DOHH2 (cell line): ENCODE results near the gene HOXA10.

Experiments
- H3F3A ChIP-seq: fragments of 200-600 bp; sonication (generic), shearing (Covaris generic); 2 replicates; pipeline ENCODE4 v1.6.0; 2016; ENCODE audit warnings: antibody characterized with exemption, mild to moderate bottlenecking; ENCODE audit not compliant: control insufficient read depth, insufficient read depth
- H3K27ac ChIP-seq: fragments of 200-600 bp; sonication (generic); 2 replicates; pipeline ENCODE4 v1.5.1; 2014; ENCODE audit warnings: low read depth, mild to moderate bottlenecking, low read length, moderate library complexity
- H3K27me3 ChIP-seq: fragments of 200-600 bp; sonication (generic); 2 replicates; pipeline ENCODE4 v1.6.1; 2014; ENCODE audit warnings: mild to moderate bottlenecking, low read length, mixed read lengths; ENCODE audit not compliant: control insufficient read depth
- H3K36me3 ChIP-seq: fragments of 200-600 bp; sonication (generic); 2 replicates; pipeline ENCODE4 v1.6.1; 2014; ENCODE audit warnings: mild to moderate bottlenecking, low read length, moderate library complexity, mixed read lengths; ENCODE audit not compliant: control insufficient read depth
- H3K4me1 ChIP-seq: fragments of 200-600 bp; sonication (generic); 2 replicates; pipeline ENCODE4 v1.6.1; 2014; ENCODE audit warnings: mild to moderate bottlenecking, low read length, mixed read lengths; ENCODE audit not compliant: control insufficient read depth
- H3K4me2 ChIP-seq: fragments of 200-600 bp; sonication (generic); 2 replicates; pipeline ENCODE4 v1.6.0; 2014; ENCODE audit warnings: mild to moderate bottlenecking, low read length, moderate library complexity
- H3K4me3 ChIP-seq: fragments of 200-600 bp; sonication (generic); 2 replicates; pipeline ENCODE4 v1.5.1; 2014; ENCODE audit warnings: mild to moderate bottlenecking, low read length, mixed read lengths
- H3K79me2 ChIP-seq: fragments of 200-600 bp; sonication (generic); 2 replicates; pipeline ENCODE4 v1.6.1; 2014; ENCODE audit warnings: mild to moderate bottlenecking, low read length, mixed read lengths; ENCODE audit not compliant: control insufficient read depth
- H3K9me2 ChIP-seq: fragments of 200-600 bp; sonication (generic); replicated peaks from 2 replicates; pipeline ENCODE4 v1.6.1; 2014; ENCODE audit warnings: mild to moderate bottlenecking, low read length, mixed read lengths; ENCODE audit not compliant: control insufficient read depth
- H3K9me3 ChIP-seq: fragments of 200-600 bp; sonication (generic); 2 replicates; pipeline ENCODE4 v1.6.1; 2014; ENCODE audit warnings: antibody characterized with exemption, low read length, mixed read lengths; ENCODE audit not compliant: control insufficient read depth, insufficient read depth
- H4K20me1 ChIP-seq: fragments of 200-600 bp; sonication (generic); 2 replicates; pipeline ENCODE4 v1.6.0; 2014; ENCODE audit warnings: low read depth, mild to moderate bottlenecking, antibody characterized with exemption, low read length, moderate library complexity; ENCODE audit not compliant: control insufficient read depth, insufficient read depth
- EZH2phosphoT487 ChIP-seq: fragments of 200-600 bp; sonication (generic); IDR thresholded peaks from 2 replicates; pipeline ENCODE4 v1.6.1; 2017; ENCODE audit warnings: borderline replicate concordance, mild to moderate bottlenecking, antibody characterized with exemption, low read length, moderate library complexity, mixed read lengths
- TF ChIP-seq, protein P1 (sequence below): fragments of 200-600 bp; sonication (generic); IDR thresholded peaks from one replicate; pipeline ENCODE4 v1.5.1; 2014; ENCODE audit warnings: antibody characterized with exemption, mild to moderate bottlenecking, low read depth, low read length; ENCODE audit not compliant: poor library complexity, severe bottlenecking

HOXA10 gene

DNA sequence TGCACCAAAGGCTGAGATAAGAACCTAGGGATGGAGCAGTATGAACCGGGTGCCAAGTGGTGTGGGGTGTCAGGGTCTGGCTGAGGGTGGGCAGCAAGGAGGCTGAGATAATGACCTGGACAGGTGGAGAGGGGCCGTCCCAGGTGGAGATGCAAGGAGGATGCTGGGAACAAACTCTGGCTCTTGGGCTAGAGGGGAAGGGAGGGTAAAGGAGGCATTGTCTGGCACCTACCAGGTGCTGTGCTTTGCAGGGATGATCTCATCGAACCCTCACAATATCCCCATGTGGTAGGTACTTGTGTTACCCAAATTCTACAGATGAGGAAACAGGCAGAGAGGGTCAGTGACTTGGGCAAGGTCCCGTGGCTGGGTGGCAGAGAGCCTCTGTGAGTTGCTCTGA lies 45.7 kb upstream of the HOXA10 start:
- H3K4me2 ChIP-seq = no peak overlapping the region
- H4K20me1 ChIP-seq = no peaks in the 10 kb centered on the region
- peaks cover 73% of the 10 kb centered on the region for H3K27me3 ChIP-seq
- no peaks in the 10 kb centered on the region for H3K79me2 ChIP-seq
- peaks cover 6% of the 10 kb centered on the region; the same call in 1 of the 2 replicates for H3K4me1 ChIP-seq
- H3K36me3 ChIP-seq = no peaks in the 10 kb centered on the region
- H3K4me3 ChIP-seq = no peak overlapping the region
- H3K27ac ChIP-seq = no peak overlapping the region
- no peaks in the 10 kb centered on the region for H3K9me2 ChIP-seq
- H3K9me3 ChIP-seq = no peaks in the 10 kb centered on the region
- TF ChIP-seq, protein P1, sequence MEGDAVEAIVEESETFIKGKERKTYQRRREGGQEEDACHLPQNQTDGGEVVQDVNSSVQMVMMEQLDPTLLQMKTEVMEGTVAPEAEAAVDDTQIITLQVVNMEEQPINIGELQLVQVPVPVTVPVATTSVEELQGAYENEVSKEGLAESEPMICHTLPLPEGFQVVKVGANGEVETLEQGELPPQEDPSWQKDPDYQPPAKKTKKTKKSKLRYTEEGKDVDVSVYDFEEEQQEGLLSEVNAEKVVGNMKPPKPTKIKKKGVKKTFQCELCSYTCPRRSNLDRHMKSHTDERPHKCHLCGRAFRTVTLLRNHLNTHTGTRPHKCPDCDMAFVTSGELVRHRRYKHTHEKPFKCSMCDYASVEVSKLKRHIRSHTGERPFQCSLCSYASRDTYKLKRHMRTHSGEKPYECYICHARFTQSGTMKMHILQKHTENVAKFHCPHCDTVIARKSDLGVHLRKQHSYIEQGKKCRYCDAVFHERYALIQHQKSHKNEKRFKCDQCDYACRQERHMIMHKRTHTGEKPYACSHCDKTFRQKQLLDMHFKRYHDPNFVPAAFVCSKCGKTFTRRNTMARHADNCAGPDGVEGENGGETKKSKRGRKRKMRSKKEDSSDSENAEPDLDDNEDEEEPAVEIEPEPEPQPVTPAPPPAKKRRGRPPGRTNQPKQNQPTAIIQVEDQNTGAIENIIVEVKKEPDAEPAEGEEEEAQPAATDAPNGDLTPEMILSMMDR = no peak
- no peak for TF ChIP-seq EZH2phosphoT487
- H3F3A ChIP-seq = no peaks in the 10 kb centered on the region

DNA sequence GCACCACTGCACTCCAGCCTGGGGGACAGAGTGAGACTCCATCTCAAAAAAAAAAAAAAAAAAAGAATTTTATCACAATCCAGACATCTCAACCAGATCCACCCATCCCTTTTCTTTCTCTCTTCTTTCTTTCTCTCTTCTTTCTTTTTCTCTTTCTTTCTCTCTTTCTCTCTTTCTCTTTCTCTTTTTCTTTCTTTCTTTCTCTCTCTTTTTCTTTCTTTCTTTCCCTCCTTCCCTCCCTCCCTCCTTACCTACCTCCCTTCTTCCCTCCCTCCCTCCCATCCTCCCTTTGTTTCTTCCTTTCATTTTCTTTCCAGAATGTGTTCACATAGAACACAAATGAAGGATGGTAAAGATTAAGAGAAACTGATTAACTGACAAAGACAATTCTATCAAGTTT lies 43.8 kb upstream of the HOXA10 start:
- Histone ChIP-seq H3K27ac (no peak overlapping the region), H3K9me2 (no peaks in the 10 kb centered on the region), H3F3A (no peaks in the 10 kb centered on the region), H3K79me2 (no peaks in the 10 kb centered on the region), H3K4me1 (peaks cover 6% of the 10 kb centered on the region; the same call in 1 of the 2 replicates), H3K9me3 (no peaks in the 10 kb centered on the region), H3K4me3 (no peak overlapping the region), H3K27me3 (peaks cover 64% of the 10 kb centered on the region), H3K4me2 (no peak overlapping the region), H3K36me3 (no peaks in the 10 kb centered on the region), H4K20me1 (no peaks in the 10 kb centered on the region)
- TF ChIP-seq, protein P1 = no peak
- TF ChIP-seq EZH2phosphoT487 = no peak

GRCh38 chr7:27215356-27215755 lies 41.2 kb upstream of the HOXA10 start:
- H3K27me3 ChIP-seq = peaks cover 60% of the 10 kb centered on the region

More at GRCh38 chr7:27215356-27215755, 41.2 kb upstream of the HOXA10 start:
- H3K4me1 ChIP-seq = peaks cover 6% of the 10 kb centered on the region
- no peaks in the 10 kb centered on the region for H3K79me2 ChIP-seq
- H3K4me2 ChIP-seq = no peak overlapping the region
- H3K27ac ChIP-seq = no peak overlapping the region
- no peak overlapping the region for H3K4me3 ChIP-seq
- no peak for TF ChIP-seq EZH2phosphoT487
- TF ChIP-seq, protein P1 = no peak
- peaks cover 5% of the 10 kb centered on the region; the same call in 1 of the 2 replicates for H4K20me1 ChIP-seq
- no peaks in the 10 kb centered on the region for H3K9me2 ChIP-seq
- H3K9me3 ChIP-seq = no peaks in the 10 kb centered on the region
- no peaks in the 10 kb centered on the region for H3F3A ChIP-seq
- no peaks in the 10 kb centered on the region for H3K36me3 ChIP-seq
